GM19452 (cell line): ENCODE results near the gene COBL.

ENCODE experiments used
- ATAC-seq: cut with Tn5 transposase; IDR thresholded peaks from one replicate; pipeline ENCODE4 v1.9.1; 2021; ENCODE audit not compliant: unreplicated experiment

The COBL gene

DNA sequence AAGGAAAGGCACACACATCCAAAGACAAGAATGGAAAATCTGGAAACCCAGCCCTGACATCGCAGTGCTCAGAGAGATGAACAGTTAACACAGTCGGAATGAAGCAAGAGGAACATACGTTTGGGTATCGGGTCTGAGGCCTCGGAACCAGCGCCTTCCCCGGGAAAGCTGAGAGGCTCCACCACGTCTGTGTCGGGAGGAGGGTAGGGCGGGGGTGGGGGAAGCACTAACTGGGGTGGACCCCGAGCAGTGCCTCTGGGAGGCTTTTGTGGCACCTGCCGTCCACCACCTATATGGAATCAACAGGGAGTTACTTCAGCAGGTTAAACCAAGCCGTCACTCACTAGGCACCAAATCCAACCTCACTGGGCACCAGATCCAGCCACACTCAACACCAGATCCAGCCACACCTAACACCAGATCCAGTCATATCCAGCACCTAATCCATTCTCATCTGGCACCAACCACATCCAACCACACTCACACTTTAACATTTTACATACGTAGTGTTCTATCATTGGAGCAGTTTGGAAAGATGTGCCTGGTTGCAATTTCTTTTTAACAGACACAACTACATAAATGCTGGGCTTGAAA is 233.6 kb downstream of the COBL start:
- ATAC-seq: no peak

DNA sequence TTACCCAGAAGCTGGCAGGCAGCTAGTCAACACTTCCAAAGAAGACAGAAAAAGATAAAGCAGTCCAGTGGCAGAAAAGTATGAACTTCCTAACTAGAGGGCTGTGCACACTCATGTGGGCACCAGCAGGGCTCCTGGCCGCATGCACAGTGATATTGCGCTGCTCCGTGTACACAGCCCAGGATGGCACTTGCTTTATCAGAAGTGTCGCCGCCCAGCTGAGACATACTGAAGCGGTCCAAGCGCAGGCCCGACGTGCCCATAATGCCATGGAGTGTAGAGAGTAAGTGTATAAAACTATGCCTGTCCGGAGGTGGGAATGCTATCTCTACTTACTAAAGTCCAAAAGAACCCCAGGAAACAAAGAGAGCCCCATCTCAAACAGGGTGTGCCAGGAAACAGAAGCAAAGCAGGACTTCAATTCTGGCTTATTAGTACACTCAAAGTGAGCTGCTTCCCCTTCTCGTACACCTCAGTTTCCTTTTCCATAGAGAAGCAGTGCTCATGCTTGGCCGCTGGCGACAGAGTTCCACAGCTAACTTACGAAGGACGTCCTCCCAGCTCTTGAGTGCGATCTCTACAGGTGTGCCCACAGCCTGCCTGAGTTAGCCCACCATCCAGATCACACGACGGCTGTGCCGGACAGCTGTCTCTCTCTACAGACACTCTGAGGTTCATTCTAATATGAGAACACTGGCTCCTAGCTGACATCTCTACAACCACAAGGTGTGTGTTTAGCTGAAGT is 234.3 kb downstream of the COBL start:
- no peak for ATAC-seq

DNA sequence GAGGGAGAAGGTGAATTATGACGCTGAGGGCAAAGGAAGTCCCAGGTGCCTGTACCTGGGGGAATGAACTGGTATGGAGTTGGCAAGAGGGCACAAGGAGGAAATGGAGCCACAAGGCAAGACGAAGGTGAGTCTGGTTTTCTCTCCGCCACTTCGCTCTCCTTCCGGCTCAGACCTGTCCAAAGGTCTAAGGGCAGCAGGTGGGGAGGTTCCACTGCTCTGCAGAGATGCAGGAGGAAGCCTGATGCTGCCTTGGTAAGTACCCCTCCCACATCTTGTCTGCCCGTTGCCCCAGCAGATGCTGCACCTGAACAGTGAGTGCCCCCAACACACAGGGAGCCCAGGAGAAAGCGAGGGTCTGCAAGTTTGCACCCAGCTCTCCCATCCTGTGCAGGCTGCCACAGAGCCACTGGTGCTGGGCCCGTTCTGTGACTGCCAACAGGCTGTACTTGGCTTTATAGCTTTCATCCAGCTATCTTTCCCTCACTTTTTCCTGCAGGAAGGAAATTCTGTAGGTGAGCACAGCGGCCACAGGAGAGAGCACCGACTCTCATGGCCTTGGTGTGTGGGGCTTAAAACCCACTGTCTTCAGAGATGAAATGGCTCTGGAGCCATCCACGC is 235.2 kb downstream of the COBL start:
- ATAC-seq: no peak

DNA sequence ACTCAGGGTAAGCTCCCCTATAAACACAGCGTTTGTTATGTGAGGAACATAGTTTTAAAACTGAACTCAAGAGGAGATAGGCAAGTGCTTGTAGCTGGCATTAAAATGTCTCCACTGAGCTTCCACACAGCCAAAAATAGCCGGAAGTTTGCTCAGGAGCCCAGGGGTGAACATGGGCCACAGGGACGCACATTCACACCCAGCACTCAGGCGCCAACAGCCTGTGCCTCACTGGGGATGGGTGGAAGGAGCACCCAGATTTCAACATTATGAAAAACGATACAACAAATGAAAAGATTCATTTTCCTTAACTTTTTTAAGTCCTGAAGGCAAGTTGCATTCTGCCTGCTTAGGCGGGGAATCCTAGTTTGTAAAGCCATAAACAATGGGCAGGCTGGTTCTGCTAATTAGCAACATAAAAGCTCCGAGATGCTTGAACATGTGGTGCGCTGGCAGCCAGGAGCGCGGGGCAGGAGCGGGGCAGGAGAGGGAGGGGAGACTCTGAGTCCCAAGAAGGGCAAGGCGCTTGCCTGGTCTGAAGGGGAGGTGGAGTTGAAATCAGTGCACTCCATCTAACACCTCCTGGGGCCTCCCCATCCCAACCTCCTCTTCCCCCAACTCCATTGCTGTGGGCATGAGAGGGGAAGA is 235.9 kb downstream of the COBL start:
- no peak for ATAC-seq

DNA sequence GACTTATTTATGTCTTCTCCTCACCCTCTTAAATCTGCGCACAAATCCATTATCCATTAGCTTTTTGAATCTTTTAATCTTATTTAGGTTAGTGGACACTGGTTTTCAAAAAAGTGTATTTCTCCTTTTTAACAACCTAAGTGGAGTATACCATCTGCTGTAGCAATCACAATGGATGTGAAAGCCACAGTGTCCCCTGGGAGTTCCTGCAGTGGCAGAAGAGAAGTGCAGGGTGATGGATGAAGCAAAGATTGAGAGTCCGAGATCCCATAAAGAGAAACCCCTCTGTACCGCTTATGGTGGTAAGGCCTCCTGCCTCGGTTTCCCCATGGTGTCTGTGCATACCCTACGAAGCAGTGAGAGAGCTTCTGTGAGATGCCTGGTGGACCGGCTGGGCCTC is 236.4 kb downstream of the COBL start:
- no peak for ATAC-seq

DNA sequence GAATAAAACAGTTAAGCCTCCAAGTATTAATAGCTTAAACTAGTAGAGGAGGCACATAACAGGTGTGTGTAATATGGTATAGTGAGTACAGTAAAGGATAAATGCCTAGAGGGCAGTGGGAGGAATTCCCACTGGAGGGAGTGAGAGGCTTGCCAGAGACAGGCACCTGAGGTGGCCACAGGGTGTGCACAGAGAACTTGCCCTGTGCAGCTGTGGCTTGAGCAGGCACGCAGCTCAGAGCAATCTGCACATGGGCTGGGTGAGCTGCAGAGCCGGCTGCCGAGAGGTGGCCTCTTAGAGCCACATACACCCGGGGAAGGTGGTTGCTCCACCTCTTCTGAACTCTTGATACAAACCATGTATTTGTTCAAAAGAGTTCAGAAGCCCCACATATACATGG is 237.1 kb downstream of the COBL start:
- ATAC-seq: no peak

DNA sequence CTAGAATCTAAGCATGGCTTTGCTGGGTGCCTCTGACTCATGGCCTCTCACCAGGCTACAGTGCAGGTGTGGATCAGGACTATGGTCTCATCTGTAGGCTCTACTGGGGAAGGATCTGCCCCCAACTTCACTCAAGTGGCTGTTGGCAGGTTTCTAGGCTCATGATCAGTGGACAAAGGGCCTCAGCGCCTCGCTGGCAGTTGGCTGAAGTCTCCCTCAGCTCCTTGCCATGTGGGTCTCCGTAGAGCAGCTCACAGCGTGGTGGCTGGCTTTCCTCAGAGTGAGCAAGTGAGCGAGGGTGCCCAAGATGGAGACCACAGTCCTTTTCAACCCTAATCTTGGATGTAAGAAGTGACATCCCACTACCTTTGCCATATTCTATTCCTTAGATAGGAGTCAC is 238.0 kb downstream of the COBL start:
- ATAC-seq: no peak

DNA sequence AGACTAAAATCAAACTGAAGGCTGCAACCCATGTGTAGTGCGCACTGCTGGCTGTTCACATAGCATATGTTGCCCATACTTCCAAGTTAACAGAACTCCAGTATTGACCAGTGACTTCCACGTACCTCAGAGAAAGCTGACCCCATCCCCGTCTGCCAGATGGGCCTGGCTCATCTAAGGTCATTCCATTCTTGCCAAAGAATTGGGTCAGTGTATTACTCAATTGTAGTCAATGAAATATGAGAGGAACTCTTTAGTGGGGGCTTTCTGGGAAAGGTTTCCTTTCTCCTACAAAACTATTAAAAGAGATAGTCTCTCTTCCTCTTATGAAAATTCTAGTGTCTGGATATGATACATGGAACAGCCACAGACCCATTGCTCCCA is 238.6 kb downstream of the COBL start:
- no peak for ATAC-seq

DNA sequence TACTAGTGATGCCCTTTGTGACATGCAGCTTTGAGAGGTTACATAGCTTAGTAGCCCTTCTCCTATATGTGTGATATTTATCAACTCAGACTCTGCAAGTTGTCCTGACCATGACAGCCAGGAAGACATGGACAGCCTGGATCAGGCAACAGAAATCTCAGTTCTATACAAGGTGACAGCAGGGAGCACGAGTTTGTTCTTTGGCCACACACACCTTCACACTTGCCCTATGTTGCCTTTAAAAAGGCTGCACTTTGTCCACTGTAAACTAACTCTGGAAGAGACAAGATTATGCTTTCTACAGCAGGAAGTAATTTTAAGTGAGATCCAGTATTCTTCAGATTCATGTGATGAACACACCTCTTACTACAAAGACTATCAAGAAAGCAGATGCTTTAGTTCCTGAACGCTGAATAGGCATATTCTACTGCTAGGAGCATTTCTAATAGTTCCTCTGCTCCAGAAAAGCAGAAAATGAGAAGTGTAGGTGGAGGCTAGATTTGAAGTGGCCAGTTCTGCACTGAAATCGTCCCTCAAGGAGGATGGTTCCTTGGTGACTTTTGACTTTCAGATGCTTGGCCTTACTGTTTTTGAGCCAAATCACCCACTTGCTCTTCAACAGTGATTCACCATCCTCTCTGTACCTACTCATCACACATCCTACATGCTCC is 239.2 kb downstream of the COBL start:
- ATAC-seq: no peak

DNA sequence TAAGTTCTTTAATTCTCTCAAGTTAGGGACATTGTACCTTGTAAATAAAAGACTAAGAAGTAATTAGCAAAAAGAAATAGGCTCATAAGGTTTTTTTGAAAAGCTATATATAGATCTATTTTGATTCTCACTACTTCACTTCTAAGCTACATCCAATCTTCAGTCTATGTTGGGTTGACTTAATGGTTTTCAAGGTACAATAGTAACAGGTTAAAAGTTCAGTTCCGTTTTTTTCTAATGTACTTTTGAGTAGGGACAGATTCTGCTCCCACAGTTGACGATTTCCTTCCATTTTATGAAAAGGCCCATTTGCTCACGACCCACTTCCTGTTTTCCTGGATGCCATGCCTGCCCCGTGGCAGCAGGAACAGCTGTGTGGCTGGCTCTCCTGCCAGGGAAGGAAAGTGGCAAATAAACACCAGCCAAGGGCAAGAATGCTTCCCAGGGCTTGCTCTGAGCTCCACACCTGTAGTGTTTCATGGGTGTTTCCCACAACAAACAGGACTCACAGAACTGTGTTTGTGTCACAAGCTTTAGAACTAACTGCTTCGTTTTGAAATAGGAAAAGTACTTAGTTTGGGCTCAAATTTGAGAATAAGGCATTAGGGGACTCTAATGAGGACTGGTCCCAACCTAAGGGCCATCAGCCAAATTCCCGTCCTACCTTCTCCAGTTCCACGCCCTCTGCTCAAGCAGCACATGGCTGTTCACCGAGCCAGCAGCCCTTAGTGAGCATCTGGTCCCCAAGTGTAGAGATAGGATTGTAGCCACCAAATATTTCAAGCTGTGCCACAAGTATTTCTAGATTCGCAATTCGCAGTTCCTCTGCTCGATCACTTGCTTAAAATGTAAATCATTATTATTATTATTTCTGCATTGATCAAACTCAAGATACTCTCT is 240.7 kb downstream of the COBL start:
- ATAC-seq: no peak

DNA sequence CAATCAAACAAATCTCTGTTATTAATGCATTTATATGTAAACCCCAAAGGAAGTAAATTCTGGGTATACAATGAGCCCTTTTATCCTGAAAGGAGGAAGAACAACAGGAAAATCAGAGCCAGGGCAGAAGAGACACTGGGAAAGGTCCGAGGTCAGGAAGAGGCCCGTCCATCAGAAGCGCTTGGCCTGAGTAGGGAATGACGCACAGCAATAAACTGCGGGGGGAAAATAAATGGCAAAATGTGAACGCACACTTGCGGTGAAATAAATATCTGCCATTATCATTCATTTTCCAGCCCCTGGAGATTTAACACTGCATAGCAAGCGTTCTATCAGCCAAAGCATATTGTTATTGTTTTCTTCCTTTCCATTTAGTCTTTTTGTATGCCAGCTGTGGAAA is 243.4 kb downstream of the COBL start:
- no peak for ATAC-seq

DNA sequence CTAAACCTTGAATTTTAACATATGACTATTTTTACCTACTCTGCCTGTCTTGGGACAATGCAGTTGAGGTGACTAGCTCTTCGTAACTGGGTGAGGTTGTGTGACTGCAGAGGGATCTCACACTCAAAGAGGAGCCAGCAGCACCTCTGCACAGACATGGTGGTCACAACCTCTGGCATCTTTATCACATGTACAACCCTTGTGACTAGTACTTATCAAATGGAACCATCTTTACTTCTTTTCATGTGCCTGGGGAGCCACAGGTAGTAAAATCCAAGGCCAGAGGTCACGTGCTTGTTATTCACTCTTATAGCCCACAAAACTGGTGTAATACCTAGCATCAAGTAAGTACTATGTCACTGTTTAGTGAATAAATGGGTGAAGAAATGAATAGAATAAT is 244.3 kb downstream of the COBL start:
- ATAC-seq: no peak

DNA sequence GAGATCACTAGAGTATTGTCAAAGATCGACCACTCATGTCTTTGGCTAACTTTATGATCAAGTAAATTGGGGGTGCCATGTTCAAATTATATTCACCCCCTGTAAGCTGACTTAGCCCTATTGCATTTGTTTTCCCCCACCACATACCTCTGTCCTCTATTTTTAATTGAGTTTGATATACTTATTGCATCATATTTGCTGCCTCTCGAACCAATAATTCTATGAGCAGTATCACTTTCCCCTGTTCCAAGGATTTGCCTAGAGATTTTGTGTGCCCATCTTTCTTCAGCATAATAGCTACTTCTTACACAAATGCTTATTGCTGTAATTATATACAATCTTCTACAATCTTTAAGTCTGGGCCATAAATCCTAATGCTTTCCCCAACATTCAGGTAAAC is 245.2 kb downstream of the COBL start:
- no peak for ATAC-seq

DNA sequence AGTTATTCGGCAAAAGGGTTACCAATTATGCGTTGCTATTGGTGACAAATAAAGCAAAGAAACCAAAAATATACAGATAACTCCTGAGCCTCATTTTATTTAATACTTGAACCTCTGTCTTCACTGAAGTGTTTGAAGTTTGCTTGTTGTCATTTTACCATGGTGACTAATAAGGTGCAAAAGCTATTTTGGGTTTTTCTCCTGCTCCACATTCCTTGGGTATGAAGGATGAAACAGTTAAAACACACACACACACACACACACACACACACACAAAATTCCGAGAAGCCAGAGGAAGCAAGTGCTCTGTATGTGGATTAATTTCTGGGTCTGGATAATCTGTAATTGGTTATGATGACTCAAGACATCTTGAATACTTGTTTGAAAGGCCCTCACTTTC is 246.5 kb downstream of the COBL start:
- ATAC-seq: no peak

DNA sequence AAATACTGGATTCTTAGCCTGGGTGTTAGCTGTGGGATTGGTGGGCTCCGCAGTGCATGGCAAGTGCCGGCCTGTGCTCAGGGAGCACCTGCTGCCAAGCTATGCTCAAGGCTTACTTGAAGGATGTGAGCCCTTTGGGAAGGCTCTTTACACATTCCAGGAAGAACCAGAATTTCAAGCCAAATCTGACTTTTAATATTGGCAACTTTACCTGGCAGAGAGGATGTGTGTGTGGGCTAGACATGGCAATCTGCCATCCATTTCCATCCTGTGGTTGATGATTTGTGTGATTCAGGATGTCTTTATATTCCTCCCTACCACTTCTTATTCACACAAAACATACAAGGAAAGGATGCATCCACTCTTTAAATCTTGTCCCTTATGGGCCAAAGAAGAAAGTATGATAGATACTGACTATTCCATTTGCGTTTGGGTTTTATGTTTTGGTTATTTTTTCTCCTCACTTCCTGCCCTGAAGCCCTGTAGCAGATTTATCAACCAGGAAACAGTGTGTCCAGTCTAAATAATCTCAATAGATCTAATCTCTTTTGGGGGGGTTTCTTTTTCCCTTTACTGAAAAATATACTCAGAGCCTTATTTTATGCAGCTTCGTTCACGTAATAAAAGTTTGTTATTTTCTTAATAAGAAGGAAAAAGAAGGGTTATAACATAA is 247.1 kb downstream of the COBL start:
- no peak for ATAC-seq

DNA sequence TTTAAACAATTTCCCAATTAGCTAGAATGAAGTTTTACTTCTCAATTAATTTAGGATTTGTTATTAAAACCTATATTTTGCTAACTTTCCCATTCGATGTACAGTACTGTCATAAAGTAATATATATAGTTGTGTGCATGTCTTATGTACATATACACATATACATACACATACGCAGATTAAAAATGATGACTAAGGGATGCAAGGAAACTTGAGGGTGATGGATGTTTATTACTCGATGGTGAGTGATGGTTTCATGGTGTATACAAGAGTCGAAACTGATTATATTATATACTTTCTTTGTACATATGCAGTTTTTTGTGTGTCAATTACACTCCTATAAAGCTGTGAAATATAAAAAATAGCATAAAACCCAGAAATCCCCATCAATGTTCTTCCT is 248.2 kb downstream of the COBL start:
- ATAC-seq: no peak

DNA sequence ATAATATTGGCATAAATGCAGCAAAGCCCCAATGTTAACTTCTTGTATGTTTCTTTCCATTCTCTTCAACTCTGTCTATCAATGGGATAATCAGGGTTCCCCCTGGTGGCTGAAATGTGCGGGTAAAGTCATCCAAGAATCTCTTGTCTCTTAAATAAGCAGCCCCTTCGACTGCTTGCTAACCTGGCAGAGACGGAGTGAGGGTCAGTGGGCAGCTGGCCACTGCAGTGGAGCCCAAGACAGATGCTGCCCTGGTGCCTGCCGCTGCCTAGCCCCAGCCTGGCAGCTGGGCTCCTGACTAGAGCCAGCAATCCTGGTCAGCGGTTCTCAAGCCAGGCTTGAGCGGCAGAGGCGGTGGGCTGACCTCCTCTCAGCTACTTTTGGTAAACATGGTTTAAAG is 248.9 kb downstream of the COBL start:
- no peak for ATAC-seq

DNA sequence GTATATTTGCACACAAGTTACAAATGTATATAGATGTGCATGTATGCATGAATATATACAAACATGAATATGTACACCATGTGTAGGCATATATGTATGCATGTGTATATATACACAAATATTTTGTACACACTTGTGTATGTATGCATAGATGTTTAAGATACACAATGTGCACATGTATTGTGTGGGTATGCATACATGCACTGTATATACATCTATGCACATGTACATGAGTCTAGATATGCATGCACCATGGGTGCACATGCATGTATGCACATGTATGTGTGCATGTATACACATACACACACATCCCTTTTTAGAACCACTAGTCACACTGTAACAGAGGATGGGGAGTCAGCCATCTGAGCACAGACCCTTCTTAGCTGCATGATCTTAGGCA is 249.4 kb downstream of the COBL start:
- ATAC-seq: no peak

DNA sequence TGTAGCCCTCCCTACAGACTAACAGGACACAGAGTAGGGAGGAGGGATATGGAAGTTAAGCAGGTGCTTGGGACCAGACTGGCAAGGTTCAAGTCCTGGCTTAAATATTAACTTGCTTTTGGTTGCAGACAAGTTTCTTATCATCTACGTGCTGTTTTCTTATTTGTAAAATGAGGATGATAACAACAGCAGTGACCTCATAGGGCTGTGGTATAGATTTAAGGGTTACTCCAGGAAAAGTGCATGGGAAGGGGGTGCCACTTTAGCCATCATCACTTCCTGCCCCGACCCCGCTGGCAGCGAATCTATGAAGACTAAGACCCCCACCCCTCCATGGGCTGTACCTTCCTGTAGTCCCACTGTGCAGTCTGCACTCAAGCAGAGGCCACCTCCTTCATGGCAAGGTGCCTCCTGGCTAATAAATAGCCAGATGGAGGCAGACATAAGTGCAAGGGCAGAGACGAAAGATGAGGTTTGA is 250.2 kb downstream of the COBL start:
- no peak for ATAC-seq

DNA sequence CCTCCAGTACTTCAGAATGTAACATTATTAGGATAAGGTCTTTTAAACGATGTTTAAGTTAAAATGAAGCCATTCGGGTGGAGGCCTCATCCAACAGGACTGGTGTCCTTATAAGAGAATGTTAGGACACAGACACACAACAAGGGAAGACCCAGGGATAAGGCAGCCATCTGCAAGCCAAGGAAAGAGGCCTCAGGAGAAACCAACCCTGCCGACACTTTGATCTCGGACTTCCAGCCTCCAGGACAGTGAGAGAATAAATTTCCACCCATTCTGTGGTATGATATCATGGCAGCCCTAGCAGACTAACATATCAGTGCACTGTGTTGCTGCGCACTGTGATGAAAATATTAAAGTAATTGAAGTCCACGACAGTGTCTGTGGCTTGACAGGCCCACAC is 250.8 kb downstream of the COBL start:
- no peak for ATAC-seq
